ENCODE data around the gene KCNB1. TPM values are rescaled to one million over a fixed set of nuclear protein-coding genes. Genes with fewer than 3 reads are reported as not detected.
A peak's percentile ranks its signal among the peaks of the same experiment; 100 is the strongest.

KCNB1 gene
- total and polyA plus RNA-seq, 2 donors (not counting 1 experiment from before 2014, with no cell fraction given), result under 0.01 to 0.07 TPM

DNA sequence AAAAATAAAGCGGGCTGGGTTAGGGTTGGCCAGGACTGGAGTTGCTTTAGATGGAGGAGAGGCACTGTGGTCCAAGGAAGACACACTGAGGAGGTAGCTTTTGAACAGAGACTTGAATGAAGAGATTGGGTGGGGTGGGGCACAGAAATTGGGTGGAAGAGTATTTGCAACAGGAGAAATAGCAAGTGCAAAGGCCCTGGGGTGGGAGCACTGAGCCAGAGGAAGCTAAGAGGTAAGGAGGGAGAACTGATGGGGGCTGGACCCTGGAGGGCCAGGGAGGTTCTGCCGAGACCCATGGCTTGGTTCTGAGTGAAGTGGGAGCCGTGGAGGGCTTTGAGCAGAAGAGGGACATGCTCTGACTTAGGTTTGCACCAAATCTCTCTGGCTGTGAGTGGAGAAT is 45.4 kb downstream of the KCNB1 start:
- Histone ChIP-seq H3K4me3 (replicated peaks in 1 of 4; ENCODE audit: control extremely low read depth in 1 of 4, insufficient read depth in 1 of 4, low read depth in 3 of 4, low read length in 4 of 4) (no peak overlapping the region), H4K20me1 (ENCODE audit: control insufficient read depth, extremely low read depth, insufficient read depth, low read length) (no peaks in the 10 kb centered on the region), H3K27me3 (ENCODE audit: control insufficient read depth, insufficient read depth, low read length) (peaks cover 10% of the 10 kb centered on the region), H3K4me1 (ENCODE audit: control insufficient read depth, extremely low read depth, insufficient read depth, low read length) (no peaks in the 10 kb centered on the region), H3K36me3 (ENCODE audit: control insufficient read depth, insufficient read depth, low read length) (no peaks in the 10 kb centered on the region), H3K27ac (ENCODE audit: insufficient read depth, low read length) (no peak overlapping the region), H3K79me2 (ENCODE audit: control insufficient read depth, insufficient read depth, low read length) (no peaks in the 10 kb centered on the region), H3K9ac (ENCODE audit: insufficient read depth, low read length) (no peak overlapping the region), H3K4me2 (ENCODE audit: extremely low read depth, insufficient read depth, low read length) (no peak overlapping the region), H3K9me3 (ENCODE audit: control insufficient read depth, insufficient read depth, low read depth, low read length) (no peaks in the 10 kb centered on the region), H2AFZ (ENCODE audit: low read length) (no peak overlapping the region)
- no peak for DNase-seq (ENCODE audit: low read depth in 2 of 2)
- TF ChIP-seq CTCF (conservative IDR thresholded peaks at IDR 0.05 in 1 of 2, IDR thresholded peaks at IDR 0.05 in 1 of 2; ENCODE audit: low read depth in 1 of 2, low read length in 2 of 2) (no peak), EZH2 (IDR thresholded peaks at IDR 0.05; ENCODE audit: low read length, missing control alignments) (no peak)

- H3K4me2 ChIP-seq (ENCODE audit: extremely low read depth, insufficient read depth, low read length), result no peak overlapping the region
- no peak overlapping the region for H2AFZ ChIP-seq (ENCODE audit: low read length)
These were observed 46.8 kb downstream of the KCNB1 start for GRCh38 chr20:49435639-49436038.

GRCh38 chr20:49433333-49433732 is 49.1 kb downstream of the KCNB1 start:
- Histone ChIP-seq H3K27ac (ENCODE audit: insufficient read depth, low read length) (no peak overlapping the region), H3K9me3 (ENCODE audit: control insufficient read depth, insufficient read depth, low read depth, low read length) (no peaks in the 10 kb centered on the region), H3K4me2 (ENCODE audit: extremely low read depth, insufficient read depth, low read length) (no peak overlapping the region), H3K27me3 (ENCODE audit: control insufficient read depth, insufficient read depth, low read length) (peaks cover 13% of the 10 kb centered on the region), H3K36me3 (ENCODE audit: control insufficient read depth, insufficient read depth, low read length) (no peaks in the 10 kb centered on the region), H4K20me1 (ENCODE audit: control insufficient read depth, extremely low read depth, insufficient read depth, low read length) (no peaks in the 10 kb centered on the region), H2AFZ (ENCODE audit: low read length) (no peak overlapping the region), H3K9ac (ENCODE audit: insufficient read depth, low read length) (no peak overlapping the region), H3K4me3 (replicated peaks in 1 of 4; ENCODE audit: control extremely low read depth in 1 of 4, insufficient read depth in 1 of 4, low read depth in 3 of 4, low read length in 4 of 4) (no peak overlapping the region), H3K4me1 (ENCODE audit: control insufficient read depth, extremely low read depth, insufficient read depth, low read length) (no peaks in the 10 kb centered on the region), H3K79me2 (ENCODE audit: control insufficient read depth, insufficient read depth, low read length) (no peaks in the 10 kb centered on the region)
- TF ChIP-seq EZH2 (IDR thresholded peaks at IDR 0.05; ENCODE audit: low read length, missing control alignments), result no peak
- no peak for TF ChIP-seq CTCF (conservative IDR thresholded peaks at IDR 0.05 in 1 of 2, IDR thresholded peaks at IDR 0.05 in 1 of 2; ENCODE audit: low read depth in 1 of 2, low read length in 2 of 2)
- no peak for DNase-seq (ENCODE audit: low read depth in 2 of 2)

More at GRCh38 chr20:49435639-49436038, 46.8 kb downstream of the KCNB1 start:
- Histone ChIP-seq H3K9ac (ENCODE audit: insufficient read depth, low read length) (peak overlapping the region; percentile 2), H3K9me3 (ENCODE audit: control insufficient read depth, insufficient read depth, low read depth, low read length) (no peaks in the 10 kb centered on the region), H3K36me3 (ENCODE audit: control insufficient read depth, insufficient read depth, low read length) (no peaks in the 10 kb centered on the region), H4K20me1 (ENCODE audit: control insufficient read depth, extremely low read depth, insufficient read depth, low read length) (no peaks in the 10 kb centered on the region), H3K4me3 (replicated peaks in 1 of 4; ENCODE audit: control extremely low read depth in 1 of 4, insufficient read depth in 1 of 4, low read depth in 3 of 4, low read length in 4 of 4) (no peak overlapping the region), H3K27me3 (ENCODE audit: control insufficient read depth, insufficient read depth, low read length) (peaks cover 10% of the 10 kb centered on the region), H3K4me1 (ENCODE audit: control insufficient read depth, extremely low read depth, insufficient read depth, low read length) (no peaks in the 10 kb centered on the region), H3K27ac (ENCODE audit: insufficient read depth, low read length) (no peak overlapping the region), H3K79me2 (ENCODE audit: control insufficient read depth, insufficient read depth, low read length) (no peaks in the 10 kb centered on the region)
- no peak for DNase-seq (ENCODE audit: low read depth in 2 of 2)
- TF ChIP-seq EZH2 (IDR thresholded peaks at IDR 0.05; ENCODE audit: low read length, missing control alignments) (no peak), CTCF (conservative IDR thresholded peaks at IDR 0.05 in 1 of 2, IDR thresholded peaks at IDR 0.05 in 1 of 2; ENCODE audit: low read depth in 1 of 2, low read length in 2 of 2) (no peak)

All from fibroblast of lung (primary cell).